NAMALWA (cell line): Measurements from ENCODE around the gene PKN1.
"Not testable (repeated sequence)": the region's sequence is repeated elsewhere in the genome, so short reads cannot be mapped to it uniquely, and the experiment has no call there.

ENCODE experiments used
- DNase-seq: peaks from one replicate; pipeline ENCODE4 v3.0.0-alpha.2; 2015; ENCODE audit warnings: low spot score

Gene PKN1

DNA sequence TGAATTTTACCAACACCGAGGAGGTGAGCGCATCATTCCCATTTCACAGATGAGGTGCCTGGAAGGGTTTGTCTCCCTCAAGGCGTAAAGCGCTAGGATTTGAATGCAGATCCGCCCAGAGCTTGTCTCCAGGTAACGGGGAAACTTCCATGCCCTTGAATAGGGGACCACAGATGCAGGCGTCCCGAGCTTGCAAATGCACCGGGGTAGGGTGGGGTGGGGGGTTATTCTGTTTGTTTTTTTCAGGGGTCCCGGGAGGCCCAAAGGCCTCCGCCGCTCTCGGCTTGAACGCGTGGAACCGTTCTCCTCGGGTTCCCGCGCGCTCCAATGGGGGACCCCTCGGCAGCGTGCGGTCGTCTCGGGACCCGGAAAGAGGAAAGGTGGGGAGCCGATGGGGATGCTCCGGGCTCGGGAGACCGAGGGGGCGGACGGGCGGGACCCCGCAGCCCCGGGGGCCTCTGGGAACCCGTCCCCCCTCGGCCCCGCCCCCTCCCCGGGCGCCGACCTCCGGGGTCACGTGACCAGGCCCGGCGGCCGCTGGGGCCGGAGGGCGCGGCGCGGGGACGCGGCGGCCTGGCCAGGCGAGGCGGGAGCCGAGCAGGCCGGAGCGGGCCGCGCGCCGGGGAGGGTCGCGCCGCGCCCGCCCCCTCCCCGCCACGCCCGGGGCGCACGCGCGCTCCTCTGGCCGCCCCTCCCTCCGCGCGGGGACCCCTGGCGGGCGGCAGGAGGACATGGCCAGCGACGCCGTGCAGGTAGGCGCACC, at the start of gene PKN1:
TSS of gene PKN1 (plus strand) at position 516 of the 763 bp plus-strand sequence. CDS start at position 732, 216 bp downstream.
- DNase-seq, result peak; percentile 54

DNA sequence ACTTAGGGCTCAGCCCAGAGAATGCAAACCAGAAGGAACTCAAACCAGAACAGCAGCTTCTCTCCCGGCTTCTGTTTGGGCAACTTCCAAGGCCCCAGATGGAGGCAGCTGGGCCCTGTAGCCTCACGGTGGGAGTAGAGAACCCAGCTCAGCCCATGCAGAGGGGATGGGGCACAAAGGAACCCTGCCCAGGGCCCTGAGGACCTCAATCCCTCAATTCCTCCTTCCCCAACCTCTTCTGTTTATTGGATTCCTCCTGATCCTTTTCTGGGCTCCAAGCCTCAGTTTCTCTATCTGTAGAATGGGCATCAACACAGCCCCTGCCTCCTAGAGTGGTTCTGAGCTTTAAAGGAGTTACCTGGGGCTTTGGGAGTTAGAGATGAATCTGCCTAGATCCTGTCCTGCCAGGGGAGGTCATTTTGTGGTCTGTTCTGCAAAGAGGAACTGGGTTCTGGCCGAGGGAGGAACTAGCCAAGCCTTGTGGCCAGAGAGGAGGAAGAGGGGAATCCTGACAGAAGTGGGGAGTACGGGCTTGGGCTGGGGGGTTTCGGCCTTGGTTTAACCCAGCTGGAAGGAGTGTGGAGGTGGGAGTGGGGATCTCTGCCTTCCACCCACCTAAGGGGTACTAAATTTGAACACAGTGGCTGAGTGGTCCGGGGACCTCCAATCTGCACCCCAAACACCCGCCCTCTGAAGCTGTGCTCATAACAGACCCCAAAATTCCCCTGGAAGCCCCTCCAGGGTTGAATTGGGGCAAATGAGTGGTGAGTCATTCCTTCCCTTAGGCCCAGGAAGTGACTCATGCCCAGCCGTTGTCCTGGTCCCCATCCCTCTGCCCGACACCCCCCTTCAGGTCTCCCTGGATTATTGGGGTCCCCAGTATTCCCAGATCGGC, 49.2 kb upstream of the PKN1 start:
- peak; percentile 41 for DNase-seq

DNA sequence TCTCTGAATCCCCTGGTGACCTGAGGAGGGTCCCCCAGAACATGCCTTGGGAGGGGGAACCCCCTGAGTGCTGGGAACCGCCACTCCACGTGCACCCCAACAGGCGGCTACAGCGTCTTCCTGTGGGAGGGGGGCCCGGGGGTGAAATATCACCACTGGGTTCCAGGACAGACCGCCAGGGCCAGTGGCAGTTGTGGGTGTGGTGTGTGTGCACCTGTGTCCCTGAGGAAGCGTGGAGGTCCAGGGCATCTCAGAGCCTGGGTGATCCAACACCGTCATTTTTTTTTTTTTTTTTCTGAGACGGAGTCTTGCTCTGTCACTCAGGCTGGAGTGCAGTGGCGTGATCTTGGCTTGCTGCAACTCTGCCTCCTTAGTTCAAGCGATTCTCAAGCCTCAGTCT, 47.6 kb upstream of the PKN1 start:
- no peak for DNase-seq

DNA sequence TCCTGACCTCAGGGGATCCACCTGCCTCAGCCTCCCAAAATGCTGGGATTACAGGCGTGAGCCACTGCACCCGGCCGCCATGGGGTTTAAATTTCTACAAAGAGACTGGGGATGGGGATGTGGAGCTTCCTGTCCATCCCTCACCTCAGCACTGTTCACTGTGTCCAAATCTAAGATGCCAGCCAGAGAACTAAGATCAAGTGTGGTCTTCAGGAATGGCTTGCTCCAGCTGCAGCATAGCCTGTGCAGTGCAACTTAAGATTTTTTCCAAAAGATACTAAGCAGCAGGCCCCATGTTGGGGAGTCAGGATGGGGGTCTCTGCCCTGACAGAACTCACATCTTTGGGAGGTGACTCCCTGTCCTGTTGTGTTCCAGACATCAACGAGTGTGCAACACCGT, 42.6 kb upstream of the PKN1 start:
- no peak for DNase-seq

DNA sequence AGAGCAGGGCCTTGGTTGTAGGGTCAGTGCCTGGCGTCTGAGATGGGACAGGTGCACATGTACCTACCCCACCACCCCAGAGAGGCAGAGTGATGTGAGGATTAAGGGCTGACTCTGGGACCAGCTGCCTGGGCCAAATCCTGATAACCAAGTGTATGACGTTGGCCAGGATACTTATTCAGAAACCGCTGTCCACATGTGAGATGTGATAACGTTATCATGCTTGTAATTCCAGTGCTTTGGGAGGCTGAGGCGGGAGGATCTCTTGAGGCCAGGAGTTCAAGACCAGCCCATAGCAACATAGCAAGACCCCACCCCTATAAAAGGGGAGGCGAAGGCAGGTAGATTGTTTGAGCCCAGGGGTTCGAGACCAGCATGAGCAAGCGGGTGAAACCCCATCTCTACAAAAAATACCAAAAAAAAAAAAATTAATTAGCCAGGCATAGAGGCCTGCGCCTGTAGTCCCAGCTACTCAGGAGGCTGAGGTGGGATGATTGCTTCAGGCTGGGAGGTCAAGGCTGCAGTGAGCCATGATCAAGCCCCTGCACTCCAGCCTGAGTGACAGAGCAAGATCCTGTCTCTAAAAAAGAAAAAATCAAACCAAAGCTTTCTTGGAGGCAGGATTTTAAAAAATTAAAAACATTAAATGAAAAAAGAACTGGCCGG, 41.8 kb upstream of the PKN1 start:
- DNase-seq, result no peak

DNA sequence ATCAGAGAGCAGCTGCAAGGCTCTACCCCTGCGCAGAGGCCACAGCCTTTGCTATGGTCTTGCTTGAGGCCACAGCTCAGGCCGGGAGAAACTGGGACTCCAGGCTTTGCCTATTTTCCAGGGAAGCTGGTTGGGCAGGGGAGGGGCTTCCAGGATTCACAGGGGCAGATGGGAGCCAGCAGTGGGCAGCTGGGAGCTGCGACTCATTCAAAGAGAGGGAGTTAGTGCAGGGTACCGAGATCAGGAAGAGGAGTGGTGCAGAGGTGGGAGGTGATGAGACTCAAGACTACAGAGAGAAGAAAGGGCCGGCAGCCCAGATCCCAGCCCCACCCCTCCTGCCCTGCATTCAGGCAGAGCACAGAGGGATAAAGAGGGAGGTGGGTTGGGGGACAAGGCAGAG, 39.8 kb upstream of the PKN1 start:
- DNase-seq, result no peak

DNA sequence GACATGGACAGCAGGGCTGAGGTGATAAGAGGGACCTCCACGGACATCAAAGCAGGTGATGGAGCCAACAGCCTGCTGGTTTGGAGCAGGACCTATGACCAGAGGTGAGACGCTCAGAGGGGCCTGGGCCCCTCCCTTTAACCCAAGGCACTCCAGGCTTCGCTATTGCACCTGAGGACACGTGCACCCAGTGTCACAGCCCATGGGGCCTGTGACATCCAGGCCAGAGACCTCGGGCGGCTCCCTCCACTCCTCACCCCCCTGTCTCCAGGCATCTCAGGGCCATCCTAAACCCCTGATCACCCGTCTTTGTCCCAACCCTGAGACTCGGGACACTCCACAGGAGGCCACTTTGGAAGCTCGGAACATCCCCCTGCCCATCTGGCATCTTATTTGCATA, 38.9 kb upstream of the PKN1 start:
- no peak for DNase-seq

DNA sequence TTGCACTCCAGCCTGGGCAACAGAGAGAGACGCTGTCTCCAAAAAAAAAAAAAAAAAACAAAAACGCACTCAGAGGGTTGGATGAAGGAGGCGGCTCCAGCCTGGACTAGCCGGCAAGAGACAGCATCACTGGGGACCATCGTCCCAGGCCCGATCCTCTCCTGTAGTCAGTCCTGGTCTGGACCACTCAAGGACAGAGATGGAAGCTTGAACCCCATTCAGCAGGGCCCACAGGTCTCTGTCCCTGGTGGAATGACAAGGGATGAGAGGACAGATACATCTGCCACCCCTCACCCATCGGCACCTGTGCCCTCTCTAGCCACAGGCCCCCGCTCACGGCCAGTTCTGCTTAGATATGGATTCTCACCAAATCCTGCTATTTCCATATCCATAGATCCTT, 37.8 kb upstream of the PKN1 start:
- DNase-seq, result no peak

DNA sequence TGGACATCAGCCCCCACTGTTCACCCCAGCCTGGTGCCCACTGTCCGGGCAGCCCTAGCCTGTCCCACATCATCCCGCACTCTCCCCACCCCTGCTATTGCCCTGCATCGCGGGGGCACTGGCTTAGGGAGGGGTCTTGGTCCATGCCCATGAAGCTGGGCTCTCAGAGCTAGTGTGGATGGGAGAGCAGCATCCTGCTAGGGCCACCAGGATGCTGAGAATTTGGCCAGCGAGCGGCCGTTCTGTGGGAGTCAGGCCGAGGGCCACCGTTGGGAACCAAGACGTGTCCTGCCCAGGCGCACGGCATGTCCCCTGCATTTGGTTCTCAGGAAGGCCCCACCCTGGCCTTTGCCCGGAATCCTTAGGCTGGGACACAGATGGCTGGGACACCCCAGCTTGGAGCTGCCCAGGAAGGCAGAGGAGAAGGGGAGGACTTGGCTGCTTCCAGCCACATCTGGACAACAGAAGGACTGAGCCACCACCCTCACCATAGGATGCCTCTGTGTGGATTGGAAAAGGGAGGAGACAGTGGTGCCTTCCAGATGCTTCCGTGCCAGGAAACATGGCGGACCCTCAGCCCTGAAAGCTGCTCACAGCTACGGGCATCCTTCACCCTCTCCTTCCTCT, 37.3 kb upstream of the PKN1 start:
- DNase-seq, result no peak

DNA sequence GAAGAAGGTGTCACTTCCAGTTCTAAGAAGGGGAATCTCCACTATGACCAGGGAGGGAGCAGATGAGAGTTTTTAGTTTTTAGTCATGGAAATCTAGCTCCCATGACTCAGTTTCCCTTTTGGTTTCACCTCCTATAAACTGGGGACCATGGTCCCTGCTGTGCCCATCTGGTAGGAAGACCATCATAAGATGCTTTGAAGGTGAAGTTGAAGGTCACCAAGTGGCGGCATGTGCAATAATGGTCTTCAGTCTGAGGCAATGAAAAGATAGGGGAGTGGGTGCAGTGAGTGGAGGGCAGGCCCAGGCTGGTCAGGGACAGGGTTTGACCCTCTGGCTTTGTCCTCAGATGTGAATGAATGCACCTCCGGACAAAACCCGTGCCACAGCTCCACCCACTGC, 36.4 kb upstream of the PKN1 start:
- DNase-seq, result not testable (repeated sequence)

DNA sequence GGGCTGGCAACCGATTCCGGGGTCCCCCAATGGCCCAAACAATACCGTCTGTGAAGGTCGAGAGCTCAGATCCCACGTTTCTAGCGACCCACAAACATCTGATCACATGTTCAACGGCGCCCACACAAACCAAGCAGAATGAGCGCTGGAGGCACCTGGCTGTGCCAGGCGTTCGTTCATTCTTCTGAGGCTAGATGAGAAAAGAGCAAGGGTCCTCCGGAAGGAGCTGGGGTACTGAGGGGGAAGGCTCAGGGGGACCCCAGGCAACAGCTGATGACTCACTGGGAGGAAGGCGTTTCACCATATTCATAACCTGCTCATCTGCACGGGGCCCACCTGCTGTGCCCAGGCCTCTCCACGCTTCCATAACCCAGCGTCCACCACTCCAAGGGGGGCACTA, 35.9 kb upstream of the PKN1 start:
- DNase-seq, result not testable (repeated sequence)

DNA sequence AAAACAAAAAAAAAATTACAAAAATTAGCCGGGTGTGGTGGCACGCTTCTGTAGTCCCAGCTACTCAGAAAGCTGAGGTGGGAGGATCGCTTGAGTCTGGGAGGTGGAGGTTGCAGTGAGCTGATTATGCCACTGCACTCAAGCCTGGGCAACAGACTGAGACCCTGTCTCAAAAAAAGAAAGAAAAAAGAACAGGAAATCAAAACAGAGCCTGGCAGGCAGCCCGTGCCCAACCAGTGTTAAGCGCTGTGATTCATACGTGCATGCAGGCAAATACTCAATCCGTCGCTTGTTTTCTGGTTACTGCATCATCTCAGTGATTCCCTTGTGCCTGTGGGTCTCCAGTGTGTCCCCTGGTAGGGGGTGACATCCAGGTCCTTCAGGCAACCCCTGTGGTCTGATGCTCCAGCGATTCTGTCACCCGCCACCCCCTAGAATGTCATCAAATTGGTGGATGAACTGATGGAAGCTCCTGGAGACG, 32.1 kb upstream of the PKN1 start:
- no peak for DNase-seq

DNA sequence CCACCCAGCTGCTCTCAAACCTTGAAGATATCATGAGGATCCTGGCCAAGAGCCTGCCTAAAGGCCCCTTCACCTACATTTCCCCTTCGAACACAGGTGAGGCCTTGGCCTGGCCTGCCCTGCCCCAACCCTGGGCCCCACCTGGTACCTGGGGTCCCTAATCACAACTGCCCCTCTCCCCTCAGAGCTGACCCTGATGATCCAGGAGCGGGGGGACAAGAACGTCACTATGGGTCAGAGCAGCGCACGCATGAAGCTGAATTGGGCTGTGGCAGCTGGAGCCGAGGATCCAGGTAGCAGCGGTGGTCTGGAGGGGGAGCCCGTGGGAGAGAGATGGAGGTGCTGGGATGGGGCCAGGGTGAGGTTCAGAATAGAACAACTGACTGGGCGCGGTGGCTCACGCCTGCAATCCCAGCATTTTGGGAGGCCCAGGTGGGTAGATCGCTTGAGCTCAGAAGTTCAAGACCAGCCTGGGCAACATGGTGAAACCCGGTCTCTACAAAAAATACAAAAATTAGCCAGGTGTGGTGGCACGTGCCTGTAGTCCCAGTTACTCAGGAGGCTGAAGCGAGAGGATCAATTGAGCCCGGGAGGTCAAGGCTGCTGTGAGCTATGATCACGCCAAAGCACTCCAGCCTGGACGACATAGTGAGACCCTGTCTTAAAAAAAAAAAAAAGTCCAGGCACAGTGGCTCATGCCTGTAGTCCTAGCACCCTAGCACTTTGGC, 31.5 kb upstream of the PKN1 start:
- no peak for DNase-seq

DNA sequence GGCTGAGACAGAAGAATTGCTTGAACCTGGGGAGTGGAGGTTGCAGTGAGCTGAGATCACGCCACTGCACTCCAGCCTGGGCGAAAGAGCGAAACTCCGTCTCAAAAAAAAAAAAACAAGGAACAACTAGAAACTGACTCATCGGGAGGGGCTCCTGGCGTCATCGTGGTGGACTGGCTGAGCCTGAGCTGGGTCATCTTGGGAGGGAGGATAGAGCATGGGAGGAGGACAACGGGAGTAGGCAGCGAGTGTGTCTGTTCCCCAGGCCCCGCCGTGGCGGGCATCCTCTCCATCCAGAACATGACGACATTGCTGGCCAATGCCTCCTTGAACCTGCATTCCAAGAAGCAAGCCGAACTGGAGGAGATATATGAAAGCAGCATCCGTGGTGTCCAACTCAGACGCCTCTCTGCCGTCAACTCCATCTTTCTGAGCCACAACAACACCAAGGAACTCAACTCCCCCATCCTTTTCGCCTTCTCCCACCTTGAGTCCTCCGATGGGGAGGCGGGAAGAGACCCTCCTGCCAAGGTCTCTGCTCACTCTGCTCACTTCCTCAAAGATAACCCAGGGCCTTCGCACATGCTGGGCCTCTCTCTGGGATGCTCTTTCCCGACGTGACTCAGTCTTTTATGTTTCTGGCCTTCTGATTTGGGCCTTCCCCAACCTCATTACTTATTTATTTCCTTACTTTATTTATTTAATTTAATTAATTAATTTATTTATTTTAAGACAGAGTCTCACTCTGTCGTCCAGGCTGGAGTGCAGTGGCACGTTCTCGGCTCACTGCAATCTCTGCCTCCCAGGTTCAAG, 30.6 kb upstream of the PKN1 start:
- no peak for DNase-seq

DNA sequence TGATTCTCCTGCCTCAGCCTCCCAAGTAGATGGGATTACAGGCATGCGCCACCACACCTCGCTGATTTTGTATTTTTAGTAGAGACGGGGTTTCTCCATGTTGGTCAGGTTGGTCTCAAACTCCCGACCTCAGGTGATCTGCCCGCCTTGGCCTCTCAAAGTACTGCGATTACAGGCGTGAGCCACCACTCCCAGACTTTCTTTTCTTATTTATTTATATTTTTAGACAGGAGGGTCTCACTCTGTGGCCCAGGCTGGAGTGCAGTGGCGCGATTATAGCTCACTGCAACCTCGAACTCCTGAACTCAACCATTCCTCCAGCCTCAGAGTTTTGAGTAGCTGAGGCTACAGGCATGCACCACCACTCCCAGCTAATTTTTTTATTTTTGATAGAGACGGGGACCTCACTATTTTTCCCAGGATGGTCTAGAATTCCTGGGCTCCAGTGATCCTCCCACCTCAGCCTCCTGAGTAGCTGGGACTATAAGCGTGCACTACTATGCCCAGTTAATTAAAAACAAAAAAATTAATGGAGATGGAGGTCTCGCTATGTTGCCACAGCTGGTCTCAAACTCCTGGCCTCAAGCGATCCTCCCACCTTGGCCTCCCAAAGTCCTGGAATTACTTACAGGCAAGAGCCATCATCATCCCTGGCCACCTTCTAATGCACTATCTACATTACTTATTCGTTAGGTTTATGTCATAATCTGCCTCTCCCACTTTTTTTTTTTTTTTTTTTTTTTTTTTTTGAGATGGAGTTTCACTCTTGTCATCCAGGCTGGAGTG, 29.8 kb upstream of the PKN1 start:
- not testable (repeated sequence) for DNase-seq

DNA sequence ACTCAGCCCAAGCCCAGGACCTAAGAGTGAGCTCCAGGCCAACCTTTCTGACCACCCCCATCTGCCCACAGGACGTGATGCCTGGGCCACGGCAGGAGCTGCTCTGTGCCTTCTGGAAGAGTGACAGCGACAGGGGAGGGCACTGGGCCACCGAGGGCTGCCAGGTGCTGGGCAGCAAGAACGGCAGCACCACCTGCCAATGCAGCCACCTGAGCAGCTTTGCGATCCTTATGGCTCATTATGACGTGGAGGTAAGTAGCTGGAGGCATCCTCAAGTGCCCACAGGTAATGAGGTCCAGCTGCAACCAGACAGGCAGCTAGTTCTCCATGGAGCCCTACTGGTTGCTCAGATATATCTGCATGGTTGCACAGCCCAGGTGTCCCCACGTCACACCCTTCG, 28.8 kb upstream of the PKN1 start:
- no peak for DNase-seq

DNA sequence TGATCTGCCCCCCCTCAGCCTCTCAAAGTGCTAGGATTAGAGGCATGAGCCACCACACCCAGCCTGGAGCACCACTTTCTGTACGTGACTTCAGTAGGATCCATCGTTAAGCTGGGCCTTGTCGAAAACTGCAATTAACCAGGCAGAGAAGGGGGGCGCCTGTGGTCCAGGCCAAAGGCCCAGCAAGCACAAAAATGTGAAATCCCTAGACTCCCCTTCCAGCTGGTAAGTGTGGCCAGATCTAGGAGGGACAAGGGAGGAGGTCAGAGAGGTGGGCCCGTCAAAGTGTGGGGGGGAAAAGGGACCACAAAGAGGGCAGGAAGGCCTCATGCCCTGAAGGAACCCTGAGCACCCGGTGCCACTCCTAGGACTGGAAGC, 27.7 kb upstream of the PKN1 start:
- DNase-seq, result no peak

DNA sequence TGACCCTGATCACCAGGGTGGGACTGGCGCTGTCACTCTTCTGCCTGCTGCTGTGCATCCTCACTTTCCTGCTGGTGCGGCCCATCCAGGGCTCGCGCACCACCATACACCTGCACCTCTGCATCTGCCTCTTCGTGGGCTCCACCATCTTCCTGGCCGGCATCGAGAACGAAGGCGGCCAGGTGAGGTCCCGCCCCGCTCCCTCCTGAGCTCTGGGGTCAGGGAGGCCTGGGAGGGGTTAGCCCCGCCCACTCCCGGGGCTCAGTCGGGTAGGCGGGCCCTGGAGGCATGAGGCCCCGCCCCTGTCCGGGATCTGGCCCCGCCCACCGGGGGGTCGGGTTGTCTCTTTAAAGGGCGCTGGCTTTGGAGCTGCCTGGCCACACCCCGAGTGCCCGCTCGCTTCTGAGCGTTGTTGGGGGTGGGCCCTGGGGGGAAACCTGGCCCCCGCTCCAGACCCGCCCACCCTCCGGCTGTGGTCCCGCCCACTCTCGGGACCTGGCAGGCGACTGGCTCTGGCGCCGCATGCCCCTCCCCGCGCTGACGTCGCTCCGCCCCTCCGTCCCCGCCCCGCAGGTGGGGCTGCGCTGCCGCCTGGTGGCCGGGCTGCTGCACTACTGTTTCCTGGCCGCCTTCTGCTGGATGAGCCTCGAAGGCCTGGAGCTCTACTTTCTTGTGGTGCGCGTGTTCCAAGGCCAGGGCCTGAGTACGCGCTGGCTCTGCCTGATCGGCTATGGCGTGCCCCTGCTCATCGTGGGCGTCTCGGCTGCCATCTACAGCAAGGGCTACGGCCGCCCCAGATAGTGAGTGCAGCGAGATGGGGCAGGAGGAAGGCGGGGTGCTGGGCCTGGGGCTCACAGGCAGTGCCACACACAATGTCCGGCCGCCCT, 27.1 kb upstream of the PKN1 start:
- DNase-seq, result peak; percentile 95
